ENCODE results near the gene NIPAL3. TPM values are rescaled to one million over a fixed set of nuclear protein-coding genes. Genes with fewer than 3 reads are reported as not detected.

The NIPAL3 gene
- total RNA-seq, 1 experiment from 2014 or later = 7.7 TPM

DNA sequence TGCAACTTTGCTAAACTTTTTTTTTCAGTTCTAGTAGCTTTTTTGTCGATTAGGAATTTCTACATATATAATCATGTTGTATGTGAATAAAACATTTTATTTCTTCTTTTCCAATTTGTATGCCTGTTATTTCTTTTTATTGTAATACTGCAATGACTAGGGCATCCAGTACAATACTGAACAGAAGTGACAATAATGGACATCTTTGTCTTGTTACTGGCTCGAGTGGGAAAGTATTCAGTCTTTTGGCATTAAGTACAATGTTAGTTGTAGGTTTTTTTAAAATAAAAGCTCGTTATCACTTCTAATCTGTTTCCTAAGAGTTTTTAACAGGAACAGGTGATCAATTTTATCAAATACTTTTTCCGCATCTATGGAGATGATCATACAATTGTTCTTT, 11.8 kb upstream of the NIPAL3 start:
- Histone ChIP-seq H3K27me3 (ENCODE audit: insufficient read depth, low read length) (no peaks in the 10 kb centered on the region), H3K23ac (ENCODE audit: insufficient read length, low read depth, low read length) (no peak overlapping the region), H3K9me3 (ENCODE audit: control insufficient read depth, low read depth, low read length) (no peaks in the 10 kb centered on the region), H2BK12ac (ENCODE audit: insufficient read length, low read depth, low read length) (no peak overlapping the region), H3K79me1 (ENCODE audit: insufficient read depth, low read depth, low read length, poor library complexity, severe bottlenecking) (no peaks in the 10 kb centered on the region), H2BK5ac (ENCODE audit: insufficient read length, low read length) (no peak overlapping the region), H4K91ac (ENCODE audit: insufficient read length, low read depth, low read length) (no peak overlapping the region), H3K79me2 (ENCODE audit: insufficient read depth, low read length) (no peaks in the 10 kb centered on the region), H3K27ac (ENCODE audit: insufficient read length, low read depth, low read length) (no peak overlapping the region), H3K56ac (ENCODE audit: insufficient read length, low read depth, low read length) (no peak overlapping the region), H3K4me1 (ENCODE audit: insufficient read depth, low read length) (no peaks in the 10 kb centered on the region), H3T11ph (ENCODE audit: low read length) (no peak overlapping the region), H4K8ac (replicated peaks; ENCODE audit: insufficient read length, low read depth, low read length) (no peak overlapping the region), H2BK120ac (ENCODE audit: low read depth, low read length, poor library complexity, severe bottlenecking) (no peak overlapping the region), H4K20me1 (ENCODE audit: control insufficient read depth, insufficient read depth, insufficient read length) (no peaks in the 10 kb centered on the region), H2AK5ac (ENCODE audit: insufficient read length, low read length) (no peak overlapping the region), H2BK20ac (ENCODE audit: low read depth, low read length, poor library complexity, severe bottlenecking) (no peak overlapping the region), H2BK15ac (ENCODE audit: low read depth, low read length) (no peak overlapping the region), H2AFZ (ENCODE audit: low read length) (no peak overlapping the region), H3K9ac (ENCODE audit: extremely low read depth, insufficient read length, low read length) (no peak overlapping the region), H3K4ac (ENCODE audit: low read depth, low read length) (no peak overlapping the region), H3K18ac (ENCODE audit: insufficient read length, low read depth, low read length) (no peak overlapping the region), H3K4me2 (ENCODE audit: insufficient read depth, insufficient read length, low read length) (no peak overlapping the region), H3K23me2 (ENCODE audit: insufficient read length, low read depth, low read length, poor library complexity, severe bottlenecking) (no peaks in the 10 kb centered on the region), H4K5ac (ENCODE audit: insufficient read length, low read depth, low read length) (no peak overlapping the region), H3K14ac (ENCODE audit: insufficient read depth, low read length) (no peak overlapping the region)
- DNase-seq = no peak
- WGBS (ENCODE audit: extremely low coverage, insufficient read length, low lambda C conversion rate) = no CpG with 5 or more reads among the region's 4 CpGs
- H3K4me1 Mint-ChIP-seq = no peaks in the 10 kb centered on the region
- TF ChIP-seq, protein P1, sequence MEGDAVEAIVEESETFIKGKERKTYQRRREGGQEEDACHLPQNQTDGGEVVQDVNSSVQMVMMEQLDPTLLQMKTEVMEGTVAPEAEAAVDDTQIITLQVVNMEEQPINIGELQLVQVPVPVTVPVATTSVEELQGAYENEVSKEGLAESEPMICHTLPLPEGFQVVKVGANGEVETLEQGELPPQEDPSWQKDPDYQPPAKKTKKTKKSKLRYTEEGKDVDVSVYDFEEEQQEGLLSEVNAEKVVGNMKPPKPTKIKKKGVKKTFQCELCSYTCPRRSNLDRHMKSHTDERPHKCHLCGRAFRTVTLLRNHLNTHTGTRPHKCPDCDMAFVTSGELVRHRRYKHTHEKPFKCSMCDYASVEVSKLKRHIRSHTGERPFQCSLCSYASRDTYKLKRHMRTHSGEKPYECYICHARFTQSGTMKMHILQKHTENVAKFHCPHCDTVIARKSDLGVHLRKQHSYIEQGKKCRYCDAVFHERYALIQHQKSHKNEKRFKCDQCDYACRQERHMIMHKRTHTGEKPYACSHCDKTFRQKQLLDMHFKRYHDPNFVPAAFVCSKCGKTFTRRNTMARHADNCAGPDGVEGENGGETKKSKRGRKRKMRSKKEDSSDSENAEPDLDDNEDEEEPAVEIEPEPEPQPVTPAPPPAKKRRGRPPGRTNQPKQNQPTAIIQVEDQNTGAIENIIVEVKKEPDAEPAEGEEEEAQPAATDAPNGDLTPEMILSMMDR (conservative IDR thresholded peaks at IDR 0.05) = no peak
- H3K36me3 Mint-ChIP-seq (ENCODE audit: insufficient read depth in 1 of 3, low read depth in 3 of 3) = peaks cover 0 to 15% (median 3%) of the 10 kb centered on the region in 3 experiments; a peak in 3 of 7 replicates
- no peak overlapping the region for H3K27ac Mint-ChIP-seq
- H3K27me3 Mint-ChIP-seq (ENCODE audit: low read depth) = no peaks in the 10 kb centered on the region
- no peak overlapping the region for H3K4me3 Mint-ChIP-seq
- H3K9me3 Mint-ChIP-seq = no peaks in the 10 kb centered on the region

Data from H9 (cell line).